H1 (cell line): Measurements from ENCODE around the gene TRAF3IP3. TPM values are rescaled to one million over a fixed set of nuclear protein-coding genes. Genes with fewer than 3 reads are reported as not detected.
A peak's percentile ranks its signal among the peaks of the same experiment; 100 is the strongest.

Experiments
- CTCF ChIA-PET: fragments of 300-600 bp; sonication (Branson Sonifier 250); formaldehyde crosslinking; loops from one replicate; lab custom pipeline; 2021; ENCODE audit not compliant: partially characterized antibody; lab: Charles Lee
- POLR2A ChIA-PET: fragments of 300-600 bp; sonication (Branson Sonifier 250); formaldehyde crosslinking; loops from one replicate; lab custom pipeline; 2021; ENCODE audit warnings: inconsistent platforms; ENCODE audit not compliant: partially characterized antibody; lab: Charles Lee
- DNase-seq, 2 experiments: peaks; one replicate each; pipeline versions ENCODE4 v3.0.0 to v3.0.0-alpha.2; 2010 to 2022; ENCODE audit warnings: low spot score in 2 of 2, low read depth in 1 of 2, mixed read lengths in 1 of 2
- FAIRE-seq: peaks from 2 replicates; lab custom pipeline; 2011; peaks lifted over from hg19 to GRCh38; lab: Jason Lieb, UNC
- H2AFZ ChIP-seq: 2 replicates; pipeline ENCODE4 v1.8.1; 2012; ENCODE audit warnings: low read length, inconsistent platforms
- H2AK5ac ChIP-seq: 2 replicates; pipeline ENCODE4 v1.6.1; 2013; ENCODE audit warnings: low read depth, low read length
- H2BK120ac ChIP-seq: replicated peaks from 2 replicates; pipeline ENCODE3; 2013; ENCODE audit warnings: low read depth, low read length, inconsistent platforms
- H2BK12ac ChIP-seq: 2 replicates; pipeline ENCODE4 v1.6.1; 2013; ENCODE audit warnings: low read depth, low read length
- H2BK15ac ChIP-seq: 2 replicates; pipeline ENCODE4 v1.6.1; 2013; ENCODE audit warnings: low read length
- H2BK20ac ChIP-seq: 2 replicates; pipeline ENCODE4 v1.6.1; 2013; ENCODE audit warnings: low read length
- H2BK5ac ChIP-seq: 2 replicates; pipeline ENCODE4 v1.6.1; 2013; ENCODE audit warnings: low read depth, low read length
- H3K14ac ChIP-seq: 2 replicates; pipeline ENCODE4 v1.6.1; 2013; ENCODE audit warnings: inconsistent platforms; ENCODE audit not compliant: insufficient read length
- H3K18ac ChIP-seq: 2 replicates; pipeline ENCODE4 v1.6.1; 2013; ENCODE audit warnings: low read length; ENCODE audit errors: extremely low read depth
- H3K23ac ChIP-seq: 2 replicates; pipeline ENCODE4 v1.6.1; 2013; ENCODE audit warnings: inconsistent platforms; ENCODE audit not compliant: insufficient read length
- H3K23me2 ChIP-seq: 2 replicates; pipeline ENCODE4 v1.6.1; 2013; ENCODE audit warnings: low read depth, low read length
- H3K27ac ChIP-seq: 2 replicates; pipeline ENCODE4 v1.6.1; 2011; ENCODE audit warnings: low read depth, low read length, inconsistent platforms
- H3K27me3 ChIP-seq, 4 experiments: replicated peaks in 1 of 4; 1 replicate in 1 of 4; 2 replicates in 3 of 4; pipeline versions ENCODE4 v1.6.1 to v1.8.1; 2011 to 2013; ENCODE audit warnings: low read length in 3 of 4, mild to moderate bottlenecking in 3 of 4, inconsistent platforms in 2 of 4, mixed read lengths in 2 of 4, moderate library complexity in 1 of 4; ENCODE audit not compliant: control insufficient read depth in 3 of 4, insufficient read depth in 3 of 4; ENCODE audit errors: extremely low read depth in 1 of 4
- H3K36me3 ChIP-seq, 4 experiments: 2 replicates each; pipeline versions ENCODE4 v1.6.1 to v1.8.1; 2011 to 2013; ENCODE audit warnings: mild to moderate bottlenecking in 4 of 4, low read length in 3 of 4, moderate library complexity in 2 of 4, control low read depth in 1 of 4, inconsistent platforms in 1 of 4; ENCODE audit not compliant: insufficient read depth in 4 of 4, control insufficient read depth in 2 of 4
- H3K4ac ChIP-seq: replicated peaks from 2 replicates; pipeline ENCODE3; 2013; ENCODE audit warnings: low read length, low read depth, mixed read lengths, inconsistent platforms; ENCODE audit not compliant: insufficient read length
- H3K4me1 ChIP-seq, 4 experiments: replicated peaks in 1 of 4; 1 replicate in 1 of 4; 2 replicates in 3 of 4; pipeline versions ENCODE4 v1.6.1 to v1.8.1; 2011 to 2013; ENCODE audit warnings: low read length in 3 of 4, inconsistent platforms in 2 of 4, mixed read lengths in 1 of 4; ENCODE audit not compliant: insufficient read depth in 4 of 4, control insufficient read depth in 3 of 4
- H3K4me2 ChIP-seq, 2 experiments: 2 replicates each; pipeline versions ENCODE4 v1.6.1 to v1.8.1; 2011 to 2013; ENCODE audit warnings: low read depth in 2 of 2, low read length in 2 of 2, control low read depth in 1 of 2, inconsistent platforms in 1 of 2, mild to moderate bottlenecking in 1 of 2; ENCODE audit not compliant: insufficient read depth in 1 of 2
- H3K4me3 ChIP-seq, 4 experiments: fragments of 200-600, 300-600 bp in 1 of 4; sonication (generic), shearing (Covaris generic), sonication (Bioruptor Twin) in 1 of 4; 2 replicates each; pipeline versions ENCODE4 v1.5.1 to v1.8.1; 2011 to 2016; ENCODE audit warnings: low read length in 4 of 4, low read depth in 3 of 4, control low read depth in 2 of 4, inconsistent platforms in 2 of 4, mild to moderate bottlenecking in 2 of 4, mixed read lengths in 1 of 4, moderate library complexity in 1 of 4; ENCODE audit not compliant: insufficient read depth in 2 of 4; ENCODE audit errors: extremely low read depth in 1 of 4
- H3K56ac ChIP-seq: replicated peaks from 2 replicates; pipeline ENCODE3; 2013; ENCODE audit warnings: low read depth, mild to moderate bottlenecking, mixed read lengths, low read length, inconsistent platforms; ENCODE audit not compliant: insufficient read length
- H3K79me1 ChIP-seq: 2 replicates; pipeline ENCODE4 v1.6.1; 2013; ENCODE audit warnings: low read depth, low read length, control low read depth
- H3K79me2 ChIP-seq, 2 experiments: 2 replicates each; pipeline versions ENCODE4 v1.6.1 to v1.8.1; 2012 to 2013; ENCODE audit warnings: low read length in 2 of 2, mild to moderate bottlenecking in 2 of 2, inconsistent platforms in 1 of 2; ENCODE audit not compliant: insufficient read depth in 2 of 2, control insufficient read depth in 1 of 2
- H3K9ac ChIP-seq, 4 experiments: replicated peaks in 1 of 4; 1 replicate in 1 of 4; 2 replicates in 3 of 4; pipeline versions ENCODE4 v1.6.1 to v1.8.1; 2011 to 2013; ENCODE audit warnings: low read depth in 3 of 4, low read length in 3 of 4, control low read depth in 2 of 4, mild to moderate bottlenecking in 2 of 4, moderate library complexity in 2 of 4, inconsistent platforms in 1 of 4; ENCODE audit errors: extremely low read depth in 1 of 4
- H3K9me3 ChIP-seq, 2 experiments: 2 replicates each; pipeline versions ENCODE4 v1.6.1 to v1.8.1; 2012 to 2013; ENCODE audit warnings: mild to moderate bottlenecking in 2 of 2, moderate library complexity in 2 of 2, control low read depth in 1 of 2, inconsistent platforms in 1 of 2, low read depth in 1 of 2, low read length in 1 of 2, mixed read lengths in 1 of 2; ENCODE audit not compliant: insufficient read depth in 2 of 2
- H4K20me1 ChIP-seq, 2 experiments: replicated peaks in 1 of 2; 2 replicates each; pipeline versions ENCODE3 to v1.8.1; 2011 to 2013; ENCODE audit warnings: inconsistent platforms in 2 of 2, low read length in 2 of 2, mild to moderate bottlenecking in 1 of 2; ENCODE audit not compliant: insufficient read depth in 2 of 2, control insufficient read depth in 1 of 2
- H4K5ac ChIP-seq: 2 replicates; pipeline ENCODE4 v1.6.1; 2013; ENCODE audit warnings: low read length, low read depth, mixed read lengths, inconsistent platforms; ENCODE audit not compliant: insufficient read length
- H4K8ac ChIP-seq: 2 replicates; pipeline ENCODE4 v1.8.0; 2013; ENCODE audit warnings: mild to moderate bottlenecking, moderate library complexity, low read length, inconsistent platforms; ENCODE audit not compliant: insufficient read depth; ENCODE audit errors: extremely low read depth
- H4K91ac ChIP-seq: replicated peaks from 2 replicates; pipeline ENCODE3; 2013; ENCODE audit warnings: low read length, mixed read lengths, inconsistent platforms; ENCODE audit not compliant: insufficient read length
- CTBP2 ChIP-seq: IDR thresholded peaks from 2 replicates; pipeline ENCODE4 v1.7.0; 2011; ENCODE audit warnings: borderline replicate concordance, mild to moderate bottlenecking, moderate library complexity, mixed read lengths, low read length; ENCODE audit not compliant: insufficient read depth, insufficient read length
- JUN ChIP-seq: IDR thresholded peaks from 2 replicates; pipeline ENCODE4 v1.6.1; 2011; ENCODE audit warnings: low read depth, mild to moderate bottlenecking, improper control_type of control experiment, low read length
- KDM1A ChIP-seq: fragments of 200-600, 300-600 bp; sonication (generic); IDR thresholded peaks from 2 replicates; pipeline ENCODE4 v1.7.1; 2016; ENCODE audit warnings: mild to moderate bottlenecking, low read length, borderline replicate concordance
- NRF1 ChIP-seq: IDR thresholded peaks from 2 replicates; pipeline ENCODE4 v1.6.1; 2011; ENCODE audit warnings: mild to moderate bottlenecking, low read depth, low read length, improper control_type of control experiment
- PHF8 ChIP-seq: fragments of 200-600 bp; sonication (generic); conservative IDR thresholded peaks from 2 replicates; pipeline ENCODE4 v1.7.1; 2012; ENCODE audit warnings: low read depth, mild to moderate bottlenecking, inconsistent platforms, low read length, moderate library complexity
- RAD21 ChIP-seq, 2 experiments: IDR thresholded peaks in 1 of 2; conservative IDR thresholded peaks in 1 of 2; 2 replicates each; pipeline ENCODE4 v1.6.1; 2011; ENCODE audit warnings: low read depth in 2 of 2, low read length in 2 of 2, improper control_type of control experiment in 1 of 2, inconsistent platforms in 1 of 2, mild to moderate bottlenecking in 1 of 2, moderate library complexity in 1 of 2
- TAF1 ChIP-seq: IDR thresholded peaks from 2 replicates; pipeline ENCODE4 v1.6.1; 2011; ENCODE audit warnings: mild to moderate bottlenecking, low read depth, low read length
- USF2 ChIP-seq: IDR thresholded peaks from 2 replicates; pipeline ENCODE4 v1.6.1; 2011; ENCODE audit warnings: low read length, improper control_type of control experiment
- WGBS, 2 experiments: shearing (Covaris generic) in 1 of 2; methylation state at CpG; one replicate each; pipeline versions ENCODE4 v1.1.6 to v1.1.7; 2013 to 2015; ENCODE audit warnings: low lambda C conversion rate in 2 of 2, mixed read lengths in 2 of 2, inconsistent platforms in 1 of 2, low coverage in 1 of 2, missing lambda C conversion rate in 1 of 2; ENCODE audit not compliant: insufficient replicate concordance in 2 of 2, insufficient coverage in 1 of 2, insufficient read length in 1 of 2; ENCODE audit errors: extremely low coverage in 1 of 2, missing lambda C conversion rate in 1 of 2; 5-methylcytosine and 5-hydroxymethylcytosine counted together
- polyA plus RNA-seq, 7 experiments: library from polyadenylated mRNA; depleted of rRNA in 3 of 7; stranded (reverse) in 5 of 7; unstranded in 2 of 7; fragments of >200 nt in 5 of 7; fragments of 200-250 nt in 2 of 7; gene quantifications; 1 replicate in 5 of 7; 2 replicates in 1 of 7; 4 replicates in 1 of 7; pipeline versions ENCODE4 v1.2.1 to v1.2.3, GENCODE V29; 2011 to 2013; ENCODE audit warnings: missing spikeins in 2 of 7, mixed read lengths in 2 of 7
- total RNA-seq: library from RNA; stranded (reverse); fragmentation: NEBNext Ultra II Directional; extraction: Animal tissue kit (Norgen Biotek cat#: 25700); gene quantifications from 2 replicates; pipeline ENCODE4 v1.2.1, GENCODE V29; 2021

The TRAF3IP3 gene
- total and polyA plus RNA-seq, 2 of the 8 experiments (the other 6 are each of a cell fraction or from before 2014, with no cell fraction given): not detected

- H2BK12ac ChIP-seq: no peak overlapping the region; the same call in 1 of the 2 replicates
- H3K36me3 ChIP-seq: no peaks in the 10 kb centered on the region; a peak in 1 of 8 replicates
- H2AFZ ChIP-seq: no peak overlapping the region; the same call in 1 of the 2 replicates
- H3K9ac ChIP-seq: no peak overlapping the region
- peaks cover 0 to 2% (median 0%) of the 10 kb centered on the region in 4 experiments; a peak in 1 of 7 replicates for H3K27me3 ChIP-seq
- H2BK20ac ChIP-seq: no peak overlapping the region
- no peaks in the 10 kb centered on the region for H3K79me1 ChIP-seq
- no peak overlapping the region for H2BK15ac ChIP-seq
- no peak overlapping the region for H3K23ac ChIP-seq
- H3K18ac ChIP-seq: no peak overlapping the region
- H3K14ac ChIP-seq: no peak overlapping the region
- CTCF ChIA-PET: interaction anchor here (1.0 to 3.1 kb wide), 3 partner anchors 21 to 116 kb away, joined by 4 to 14 read pairs (median 6); no protein-coding TSS in a partner anchor
- H3K4me3 ChIP-seq: no peak overlapping the region
- no peaks in the 10 kb centered on the region for H3K79me2 ChIP-seq
- H3K4ac ChIP-seq: no peak overlapping the region
- peaks cover 13% of the 10 kb centered on the region; the same call in 1 of the 2 replicates for H3K23me2 ChIP-seq
- H3K4me1 ChIP-seq: no peaks in the 10 kb centered on the region; a peak in 1 of 7 replicates
- POLR2A ChIA-PET: interaction anchor here (1.4 kb wide), 2 partner anchors 9 to 94 kb away, joined by 3 read pairs; partner anchors contain the start of gene G0S2
- no peak overlapping the region for H3K27ac ChIP-seq
- DNase-seq (no peak), FAIRE-seq (no peak)
- H4K91ac ChIP-seq: peak overlapping the region; percentile 19
- H3K56ac ChIP-seq: no peak overlapping the region
- H2BK120ac ChIP-seq: no peak overlapping the region
- 87% methylated on average over 12 of the region's 13 CpGs; no CpG with 5 or more reads in 1 of the 2 experiments for WGBS, 2 experiments
- H3K4me2 ChIP-seq: no peak overlapping the region
- H2AK5ac ChIP-seq: no peak overlapping the region
- no peak overlapping the region for H4K5ac ChIP-seq
- H4K8ac ChIP-seq: no peak overlapping the region
- peaks cover 5 to 8% of the 10 kb centered on the region in 2 experiments; a peak in 2 of 4 replicates for H3K9me3 ChIP-seq
- TF ChIP-seq NRF1 (no peak), PHF8 (no peak), RAD21 (IDR thresholded peaks at IDR 0.05 in 1 of 2, conservative IDR thresholded peaks at IDR 0.05 in 1 of 2; ENCODE audit: low read depth in 2 of 2, low read length in 2 of 2) (no peak), KDM1A (no peak), TAF1 (no peak), JUN (no peak), USF2 (no peak), CTBP2 (no peak)
- peaks cover 0 to 11% of the 10 kb centered on the region in 2 experiments for H4K20me1 ChIP-seq
- H2BK5ac ChIP-seq: no peak overlapping the region
Observed at GRCh38 chr1:209769171-209769904, 13.5 kb downstream of the TRAF3IP3 start.
